ENCODE results near the gene HSPA4. TPM values are rescaled to one million over a fixed set of nuclear protein-coding genes. Genes with fewer than 3 reads are reported as not detected.
"Not testable (repeated sequence)": the region's sequence is repeated elsewhere in the genome, so short reads cannot be mapped to it uniquely, and the experiment has no call there.

The HSPA4 gene
- total RNA-seq, 2 donors from 2014 or later: 71.6 to 80.1 TPM

DNA sequence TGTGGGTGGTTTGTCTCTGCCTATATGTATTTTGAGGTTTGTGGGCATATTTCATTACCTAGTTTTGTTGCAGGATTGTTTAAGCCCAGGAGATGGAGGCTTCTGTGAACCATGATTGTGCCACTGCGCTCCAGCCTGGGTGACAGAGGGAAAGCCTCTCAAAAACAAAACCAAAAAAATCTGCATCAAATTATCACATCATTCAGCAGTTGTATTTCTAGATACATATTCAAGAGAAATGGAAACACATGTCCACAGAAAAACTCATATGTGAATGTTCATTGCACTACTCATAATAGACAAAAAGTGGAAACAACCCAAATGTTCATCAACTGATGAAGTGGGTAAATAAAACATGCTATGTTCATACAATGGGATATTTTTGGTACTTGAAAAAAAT, 29.9 kb downstream of the HSPA4 start:
- no peak for DNase-seq
- intact Hi-C loops (cut with DNase I, micrococcal nuclease): no loop called here
- no peak for ATAC-seq

GRCh38 chr5:133082128-133082527, 30.3 kb downstream of the HSPA4 start:
- intact Hi-C loops (cut with DNase I, micrococcal nuclease): no loop called here
- DNase-seq: no peak
- ATAC-seq: no peak

DNA sequence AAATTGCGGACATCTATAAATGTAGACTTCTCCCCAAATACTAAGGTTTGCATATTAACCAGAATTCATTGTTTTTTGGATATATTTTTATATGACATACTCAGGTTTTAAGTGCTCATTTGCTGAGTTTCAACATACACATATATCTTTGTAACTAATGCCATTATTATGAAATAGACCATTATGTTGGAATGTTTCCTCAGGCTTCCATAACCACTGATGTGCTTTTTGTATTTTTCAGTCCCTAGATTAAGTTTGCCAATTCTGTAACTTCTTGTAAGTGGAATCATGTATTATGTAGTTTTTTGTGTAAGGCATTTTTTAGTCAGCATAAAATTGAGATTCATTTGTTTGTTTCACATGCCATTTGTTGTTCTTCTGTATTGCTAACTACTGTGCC, 32.1 kb downstream of the HSPA4 start:
- intact Hi-C loops (cut with DNase I, micrococcal nuclease): no loop called here
- DNase-seq (no peak), ATAC-seq (no peak)

GRCh38 chr5:133085171-133085570, 33.4 kb downstream of the HSPA4 start:
- ATAC-seq; DNase-seq; intact Hi-C loops (cut with DNase I, micrococcal nuclease): not testable (repeated sequence)

- DNase-seq (no peak), ATAC-seq (no peak)
- intact Hi-C loops (cut with DNase I, micrococcal nuclease): no loop called here
These were observed 34.6 kb downstream of the HSPA4 start for GRCh38 chr5:133086366-133086875.

DNA sequence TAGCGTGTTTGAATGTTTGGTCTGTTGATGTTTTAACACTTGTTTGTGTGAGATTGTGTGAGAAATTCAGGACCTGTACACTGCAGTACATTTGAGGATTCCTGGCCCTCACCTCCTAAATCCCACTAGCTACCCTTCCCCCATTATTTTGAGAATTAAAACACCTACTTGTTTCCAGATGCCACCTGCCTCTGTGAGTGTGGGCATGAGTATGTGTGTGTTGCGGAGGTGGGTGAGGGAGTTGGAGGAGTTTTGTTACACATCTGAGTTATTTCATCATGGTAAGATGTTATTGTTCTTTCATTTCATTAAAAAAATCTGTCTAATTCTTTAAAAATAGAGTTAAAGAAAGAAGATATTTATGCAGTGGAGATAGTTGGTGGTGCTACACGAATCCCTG, 36.3 kb downstream of the HSPA4 start:
- DNase-seq: no peak
- no peak for ATAC-seq
- intact Hi-C loops (cut with DNase I, micrococcal nuclease): no loop called here

DNA sequence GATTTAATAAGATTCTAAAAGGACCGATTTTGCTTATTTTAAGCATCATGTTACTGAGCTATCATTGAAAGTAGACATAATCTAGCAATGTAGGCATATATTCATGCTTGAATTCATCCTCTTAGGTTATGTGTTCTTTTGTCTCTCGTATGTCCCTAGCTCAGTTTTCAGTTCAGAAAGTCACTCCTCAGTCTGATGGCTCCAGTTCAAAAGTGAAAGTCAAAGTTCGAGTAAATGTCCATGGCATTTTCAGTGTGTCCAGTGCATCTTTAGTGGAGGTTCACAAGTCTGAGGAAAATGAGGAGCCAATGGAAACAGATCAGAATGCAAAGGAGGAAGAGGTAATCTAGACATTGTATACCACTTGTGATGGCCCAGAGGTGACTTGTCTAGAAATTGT, 39.2 kb downstream of the HSPA4 start:
- intact Hi-C loops (cut with DNase I, micrococcal nuclease): no loop called here
- ATAC-seq: no peak
- no peak for DNase-seq

DNA sequence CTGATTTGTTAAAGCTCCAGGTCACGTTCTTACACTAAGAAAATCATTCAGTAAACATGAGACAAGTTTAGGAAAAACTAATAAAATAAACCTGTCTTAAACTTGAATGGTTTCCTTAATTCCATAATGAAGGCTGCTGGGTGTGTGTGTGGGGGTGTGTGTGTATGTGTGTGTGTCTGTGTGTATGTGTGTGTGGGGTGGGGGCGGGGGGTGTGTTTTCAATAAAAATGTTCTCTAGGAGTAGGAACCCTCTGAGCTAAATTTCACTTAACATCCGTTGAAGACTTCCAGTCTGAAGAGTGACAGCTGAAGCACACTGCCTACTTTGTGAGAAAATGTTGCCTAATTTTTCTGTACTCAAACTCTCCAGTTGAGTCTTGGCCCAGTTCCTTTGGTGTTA, 54.5 kb downstream of the HSPA4 start:
- DNase-seq (no peak), ATAC-seq (no peak)
- intact Hi-C loops (cut with DNase I, micrococcal nuclease): no loop called here

GRCh38 chr5:133106761-133107572, 55.2 kb downstream of the HSPA4 start:
- DNase-seq (no peak), ATAC-seq (no peak)
- intact Hi-C loops (cut with DNase I, micrococcal nuclease): no loop called here

- DNase-seq (no peak), ATAC-seq (no peak)
- intact Hi-C loops (cut with DNase I, micrococcal nuclease): no loop called here
These were observed 56.7 kb downstream of the HSPA4 start for GRCh38 chr5:133108481-133108921.

DNA sequence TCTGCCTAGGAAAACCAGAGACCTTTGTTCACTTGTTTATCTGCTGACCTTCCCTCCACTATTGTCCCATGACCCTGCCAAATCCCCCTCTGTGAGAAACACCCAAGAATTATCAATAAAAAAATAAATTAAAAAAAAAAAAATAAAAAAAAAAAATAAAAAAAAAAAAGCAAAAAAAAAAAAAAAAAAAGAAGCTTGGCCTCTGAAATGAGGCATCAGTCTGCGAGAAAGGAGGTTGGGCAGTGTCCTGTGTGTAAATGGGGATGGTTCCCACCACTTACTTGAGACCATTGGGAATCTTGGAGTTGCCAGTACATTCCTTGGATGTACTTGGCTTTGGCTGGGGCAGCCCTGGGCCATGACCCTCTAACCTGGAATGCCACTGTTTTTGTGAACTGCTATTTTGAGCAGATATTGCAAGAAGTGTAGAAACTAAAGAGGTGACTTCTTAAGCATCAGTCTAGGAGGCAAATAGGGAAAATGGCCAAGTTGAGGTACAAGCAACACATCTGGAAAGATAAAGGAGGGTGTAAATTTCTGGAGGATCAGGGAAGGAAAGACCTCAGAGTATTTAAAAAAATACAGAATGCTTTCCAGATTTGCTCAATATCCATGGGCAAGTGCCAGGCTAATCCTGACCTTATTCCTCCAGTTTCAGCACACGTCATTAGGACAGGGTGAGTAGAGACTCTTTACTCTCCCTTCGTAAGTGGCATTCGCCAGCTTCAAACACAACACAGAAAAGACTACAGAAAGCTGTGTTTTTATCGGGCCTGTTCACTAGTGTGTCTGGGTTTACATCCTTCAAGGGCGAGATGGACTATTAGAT, 58.1 kb downstream of the HSPA4 start:
- intact Hi-C loops (cut with DNase I, micrococcal nuclease): loop anchor here in 1 of 2 donors (5.0 to 10.0 kb wide), 2 partner anchors 177 to 345 kb away; no protein-coding TSS in a partner anchor
- DNase-seq (no peak), ATAC-seq (no peak)

GRCh38 chr5:133110709-133111108, 58.9 kb downstream of the HSPA4 start:
- ATAC-seq: no peak
- no peak for DNase-seq
- intact Hi-C loops (cut with DNase I, micrococcal nuclease): loop anchor here in 1 of 2 donors (5.0 to 10.0 kb wide), 2 partner anchors 177 to 344 kb away; no protein-coding TSS in a partner anchor

- intact Hi-C loops (cut with DNase I, micrococcal nuclease): loop anchor here in 1 of 2 donors (5.0 to 10.0 kb wide), 2 partner anchors 176 to 344 kb away; no protein-coding TSS in a partner anchor
- ATAC-seq (peak; percentile 85), DNase-seq (peak; percentile 66 to 89)
These were observed 59.5 kb downstream of the HSPA4 start for GRCh38 chr5:133111299-133111698.

GRCh38 chr5:133112026-133112660, 60.3 kb downstream of the HSPA4 start:
- no peak for DNase-seq
- ATAC-seq: no peak
- intact Hi-C loops (cut with DNase I, micrococcal nuclease): loop anchor here in 1 of 2 donors (5.0 to 10.0 kb wide), 2 partner anchors 175 to 343 kb away; no protein-coding TSS in a partner anchor

- ATAC-seq: no peak
- intact Hi-C loops (cut with DNase I, micrococcal nuclease): loop anchor here in 1 of 2 donors (5.0 to 10.0 kb wide), 2 partner anchors 174 to 341 kb away; no protein-coding TSS in a partner anchor
- DNase-seq: no peak
These were observed 61.7 kb downstream of the HSPA4 start for GRCh38 chr5:133113331-133114061.

GRCh38 chr5:133114166-133114932, 62.5 kb downstream of the HSPA4 start:
- intact Hi-C loops (cut with DNase I, micrococcal nuclease): loop anchor here in 1 of 2 donors (5.0 to 10.0 kb wide), 2 partner anchors 173 to 340 kb away; no protein-coding TSS in a partner anchor
- ATAC-seq (no peak), DNase-seq (no peak)

GRCh38 chr5:133114933-133115310, 63.1 kb downstream of the HSPA4 start:
- ATAC-seq: no peak
- intact Hi-C loops (cut with DNase I, micrococcal nuclease): loop anchor here in 1 of 2 donors (5.0 to 10.0 kb wide), 2 partner anchors 172 to 340 kb away; no protein-coding TSS in a partner anchor
- DNase-seq: no peak
